Natural killer cell (primary cell): ENCODE data around the gene TSBP1. TPM values are rescaled to one million over a fixed set of nuclear protein-coding genes. Genes with fewer than 3 reads are reported as not detected.
"Not testable (repeated sequence)": the region's sequence is repeated elsewhere in the genome, so short reads cannot be mapped to it uniquely, and the experiment has no call there.

ENCODE experiments used
- ATAC-seq, 3 donors: fragments of 150-1000 bp in 2 of 3; fragments of 200-7000 bp in 1 of 3; cut with Tn5 transposase; 1 replicate in 1 of 3; 2 replicates in 2 of 3; pipeline ENCODE4 v1.10.0; 2021; ENCODE audit warnings: mild to moderate bottlenecking in 2 of 3, moderate library complexity in 2 of 3
- DNase-seq, 2 donors: peaks; one replicate each; pipeline versions ENCODE4 v3.0.0 to v3.0.0-alpha.2; 2013 to 2021; ENCODE audit warnings: mixed read lengths in 1 of 2
- H3K27ac ChIP-seq: one replicate; pipeline ENCODE4 v1.5.1; 2013; ENCODE audit warnings: mild to moderate bottlenecking, low read length
- H3K27me3 ChIP-seq: one replicate; pipeline ENCODE4 v1.6.1; 2013; ENCODE audit warnings: low read length; ENCODE audit not compliant: control insufficient read depth, insufficient read depth
- H3K36me3 ChIP-seq: one replicate; pipeline ENCODE4 v1.6.1; 2013; ENCODE audit warnings: low read length; ENCODE audit not compliant: control insufficient read depth, insufficient read depth
- H3K4me1 ChIP-seq: one replicate; pipeline ENCODE4 v1.6.1; 2013; ENCODE audit warnings: low read length; ENCODE audit not compliant: control insufficient read depth, insufficient read depth
- H3K4me3 ChIP-seq: one replicate; pipeline ENCODE4 v1.5.1; 2013; ENCODE audit warnings: low read length
- H3K9me3 ChIP-seq: one replicate; pipeline ENCODE4 v1.6.1; 2013; ENCODE audit warnings: low read length; ENCODE audit not compliant: control insufficient read depth, insufficient read depth
- H3K27ac Mint-ChIP-seq, 2 donors: one replicate each; pipeline ENCODE4 v1.8.0; 2022; ENCODE audit warnings: mild to moderate bottlenecking in 2 of 2, mixed read lengths in 2 of 2, moderate library complexity in 1 of 2
- H3K27me3 Mint-ChIP-seq, 2 donors: one replicate each; pipeline ENCODE4 v1.8.0; 2022; ENCODE audit warnings: low read depth in 2 of 2, mixed read lengths in 2 of 2
- H3K36me3 Mint-ChIP-seq: one replicate; pipeline ENCODE4 v1.8.0; 2022; ENCODE audit warnings: mixed read lengths
- H3K4me1 Mint-ChIP-seq, 2 donors: one replicate each; pipeline ENCODE4 v1.8.0; 2022; ENCODE audit warnings: mixed read lengths in 2 of 2
- H3K4me3 Mint-ChIP-seq: one replicate; pipeline ENCODE4 v1.8.0; 2022; ENCODE audit warnings: mild to moderate bottlenecking, moderate library complexity, mixed read lengths
- H3K9me3 Mint-ChIP-seq, 2 donors: one replicate each; pipeline ENCODE4 v1.8.0; 2022; ENCODE audit warnings: mixed read lengths in 2 of 2
- CTCF ChIP-seq: fragments of 200-600 bp; IDR thresholded peaks from one replicate; pipeline ENCODE4 v1.8.0; 2022; ENCODE audit warnings: antibody characterized with exemption
- WGBS: methylation state at CpG from one replicate; pipeline ENCODE4 v1.1.7; 2013; ENCODE audit warnings: missing lambda C conversion rate; ENCODE audit not compliant: insufficient coverage; 5-methylcytosine and 5-hydroxymethylcytosine counted together
- intact Hi-C: fragments of 100-400 bp; cut with micrococcal nuclease; formaldehyde crosslinking; loops from one replicate; pipeline ENCODE4 v1.14.2; 2022
- total RNA-seq, 4 donors: library from RNA; stranded (reverse); fragments of 120-200 nt in 1 of 4; gene quantifications; one replicate each; pipeline versions ENCODE4 v1.2.3 to v1.2.4, GENCODE V29; 2013 to 2022

Gene TSBP1
- total RNA-seq, 3 donors from 2014 or later (not counting 1 experiment from before 2014, with no cell fraction given), result not detected

- Histone ChIP-seq H3K9me3 (no peaks in the 10 kb centered on the region), H3K36me3 (no peaks in the 10 kb centered on the region), H3K4me3 (no peak overlapping the region), H3K27ac (no peak overlapping the region), H3K4me1 (no peaks in the 10 kb centered on the region), H3K27me3 (peaks cover 2% of the 10 kb centered on the region)
- no peaks in the 10 kb centered on the region for H3K9me3 Mint-ChIP-seq
- no peak overlapping the region for H3K4me3 Mint-ChIP-seq
- TF ChIP-seq CTCF, result no peak
- no peak for DNase-seq
- peaks cover 11 to 22% of the 10 kb centered on the region in 2 donors for H3K27me3 Mint-ChIP-seq
- H3K27ac Mint-ChIP-seq, result no peak overlapping the region
- ATAC-seq, result no peak
- no peaks in the 10 kb centered on the region for H3K4me1 Mint-ChIP-seq
- H3K36me3 Mint-ChIP-seq, result no peaks in the 10 kb centered on the region
- no CpG with 5 or more reads among the region's 3 CpGs for WGBS
- intact Hi-C loops, result no loop called here
Measured at GRCh38 chr6:32298632-32299336, 72.9 kb downstream of the TSBP1 start.

GRCh38 chr6:32294980-32295379 is 76.7 kb downstream of the TSBP1 start:
- H3K27ac Mint-ChIP-seq, H3K4me3 Mint-ChIP-seq, H3K36me3 ChIP-seq, H3K9me3 Mint-ChIP-seq, ATAC-seq, intact Hi-C loops, H3K4me3 ChIP-seq, DNase-seq, H3K27me3 ChIP-seq, H3K4me1 Mint-ChIP-seq, H3K4me1 ChIP-seq, H3K27ac ChIP-seq, H3K9me3 ChIP-seq, H3K36me3 Mint-ChIP-seq: not testable (repeated sequence)
- H3K27me3 Mint-ChIP-seq, result peaks cover 25 to 45% of the 10 kb centered on the region in 2 donors
- whole genome bisulfite sequencing, result 96% methylated on average over 3 of the region's 3 CpGs

GRCh38 chr6:32294566-32294965 is 77.1 kb downstream of the TSBP1 start:
- H3K4me1 ChIP-seq, result no peaks in the 10 kb centered on the region
- no peak for ATAC-seq
- intact Hi-C loops, result no loop called here

GRCh38 chr6:32293695-32294094 is 78.0 kb downstream of the TSBP1 start:
- intact Hi-C loops, result no loop called here
- no peaks in the 10 kb centered on the region for H3K4me1 ChIP-seq
- Mint-ChIP-seq H3K27me3 (peaks cover 24 to 40% of the 10 kb centered on the region in 2 donors), H3K27ac (no peak overlapping the region), H3K36me3 (no peaks in the 10 kb centered on the region), H3K4me3 (no peak overlapping the region), H3K9me3 (no peaks in the 10 kb centered on the region), H3K4me1 (no peaks in the 10 kb centered on the region)
- H3K9me3 ChIP-seq, result no peaks in the 10 kb centered on the region
- no peak overlapping the region for H3K4me3 ChIP-seq
- no peak overlapping the region for H3K27ac ChIP-seq
- WGBS, result 88% methylated on average over 3 of the region's 4 CpGs
- DNase-seq (no peak), ATAC-seq (no peak)
- H3K36me3 ChIP-seq, result no peaks in the 10 kb centered on the region
- no peak for TF ChIP-seq CTCF
- peaks cover 3% of the 10 kb centered on the region for H3K27me3 ChIP-seq

More at GRCh38 chr6:32294566-32294965, 77.1 kb downstream of the TSBP1 start:
- Mint-ChIP-seq H3K4me1 (no peaks in the 10 kb centered on the region), H3K4me3 (no peak overlapping the region), H3K36me3 (no peaks in the 10 kb centered on the region), H3K27me3 (peaks cover 25 to 45% of the 10 kb centered on the region in 2 donors), H3K27ac (no peak overlapping the region), H3K9me3 (no peaks in the 10 kb centered on the region)
- DNase-seq, result no peak
- Histone ChIP-seq H3K27ac (no peak overlapping the region), H3K27me3 (peaks cover 5% of the 10 kb centered on the region), H3K36me3 (no peaks in the 10 kb centered on the region), H3K9me3 (no peaks in the 10 kb centered on the region), H3K4me3 (no peak overlapping the region)
- no peak for TF ChIP-seq CTCF
- WGBS, result 100% methylated on average over 1 of the region's 2 CpGs
